KMS-11 (cell line): ENCODE results near the gene CSMD2.

Experiments
- H2AFZ ChIP-seq: fragments of 200-600 bp; sonication (generic); 2 replicates; pipeline ENCODE4 v1.6.1; 2016; ENCODE audit warnings: antibody characterized with exemption, mixed run types, low read depth
- H3K27ac ChIP-seq: fragments of 200-600 bp; sonication (generic); 2 replicates; pipeline ENCODE4 v1.6.1; 2016; ENCODE audit warnings: mild to moderate bottlenecking, mixed run types
- H3K27me3 ChIP-seq: fragments of 200-600 bp; sonication (generic); 2 replicates; pipeline ENCODE4 v1.6.1; 2017; ENCODE audit warnings: mild to moderate bottlenecking, low read depth, mixed run types, moderate library complexity; ENCODE audit not compliant: insufficient read depth
- H3K36me3 ChIP-seq: fragments of 200-600 bp; sonication (generic); 2 replicates; pipeline ENCODE4 v1.6.1; 2017; ENCODE audit warnings: mild to moderate bottlenecking, mixed run types; ENCODE audit not compliant: insufficient read depth
- H3K4me1 ChIP-seq: fragments of 200-600 bp; sonication (generic); 2 replicates; pipeline ENCODE4 v1.6.1; 2016; ENCODE audit warnings: mild to moderate bottlenecking, low read depth, mixed run types; ENCODE audit not compliant: poor library complexity, severe bottlenecking
- H3K4me2 ChIP-seq: fragments of 200-600 bp; sonication (generic); 2 replicates; pipeline ENCODE4 v1.7.0; 2016; ENCODE audit warnings: mild to moderate bottlenecking, mixed run types
- H3K4me3 ChIP-seq: fragments of 200-600 bp; sonication (generic); IDR thresholded peaks from 2 replicates; pipeline ENCODE4 v1.6.1; 2017; ENCODE audit warnings: low read depth, low read length, mixed read lengths; ENCODE audit not compliant: insufficient read depth
- H3K79me2 ChIP-seq: fragments of 200-600 bp; sonication (generic); 2 replicates; pipeline ENCODE4 v1.6.1; 2016; ENCODE audit warnings: low read depth, mixed run types; ENCODE audit not compliant: insufficient read depth
- H3K9ac ChIP-seq: fragments of 200-600 bp; sonication (generic); 2 replicates; pipeline ENCODE4 v1.6.1; 2016; ENCODE audit warnings: mild to moderate bottlenecking, mixed run types
- H4K20me1 ChIP-seq: fragments of 200-600 bp; sonication (generic); 2 replicates; pipeline ENCODE4 v1.6.1; 2016; ENCODE audit warnings: mild to moderate bottlenecking, mixed run types; ENCODE audit not compliant: insufficient read depth
- TF ChIP-seq, protein P1 (sequence below): fragments of 200-600 bp; sonication (generic); conservative IDR thresholded peaks from 2 replicates; pipeline ENCODE4 v1.6.1; 2017; ENCODE audit warnings: low read depth, mild to moderate bottlenecking, antibody characterized with exemption, low read length, moderate library complexity, mixed read lengths

The CSMD2 gene

DNA sequence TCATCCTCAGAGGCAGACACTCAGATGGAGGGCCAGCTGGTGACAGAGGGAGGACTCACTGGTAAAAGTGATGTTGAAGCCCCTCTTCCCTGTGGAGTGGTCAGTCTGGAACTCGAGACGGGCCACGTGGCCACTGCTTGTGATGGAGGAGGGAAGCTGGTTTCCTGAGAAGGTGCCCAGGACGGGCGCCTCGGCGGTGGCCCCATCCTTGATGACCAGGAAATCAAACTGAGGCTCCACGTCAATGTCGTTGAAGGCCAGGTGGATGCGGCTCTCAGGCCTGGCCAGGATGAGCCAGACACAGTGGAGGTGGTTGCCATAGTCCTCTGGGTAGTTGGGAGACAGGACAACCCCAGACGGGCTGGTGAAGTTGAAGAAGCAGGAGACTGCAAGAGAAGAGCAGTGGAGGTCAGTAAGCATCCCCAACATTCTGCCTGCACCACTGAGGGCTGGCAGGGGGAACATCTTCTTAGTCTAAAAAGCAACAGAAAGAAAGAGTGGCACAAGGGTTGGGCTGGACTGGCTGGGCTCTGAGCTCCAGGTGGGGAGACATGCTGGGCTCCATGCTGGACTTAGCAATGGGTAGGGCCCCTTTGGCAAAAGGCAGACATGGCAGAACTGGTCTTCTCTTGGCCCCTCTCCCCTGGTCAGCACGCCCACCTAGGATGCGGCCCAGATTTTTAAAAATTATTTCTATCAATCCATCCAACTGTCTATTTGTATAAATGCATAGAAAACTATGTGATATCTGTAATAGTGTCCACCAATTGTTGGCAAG, 421.6 kb downstream of the CSMD2 start:
- Histone ChIP-seq H2AFZ (no peak overlapping the region), H3K79me2 (no peaks in the 10 kb centered on the region), H3K9ac (no peak overlapping the region), H3K4me1 (no peaks in the 10 kb centered on the region), H3K27me3 (no peaks in the 10 kb centered on the region), H3K27ac (no peak overlapping the region), H4K20me1 (no peaks in the 10 kb centered on the region), H3K36me3 (no peaks in the 10 kb centered on the region), H3K4me2 (no peak overlapping the region), H3K4me3 (no peak overlapping the region)
- TF ChIP-seq, protein P1, sequence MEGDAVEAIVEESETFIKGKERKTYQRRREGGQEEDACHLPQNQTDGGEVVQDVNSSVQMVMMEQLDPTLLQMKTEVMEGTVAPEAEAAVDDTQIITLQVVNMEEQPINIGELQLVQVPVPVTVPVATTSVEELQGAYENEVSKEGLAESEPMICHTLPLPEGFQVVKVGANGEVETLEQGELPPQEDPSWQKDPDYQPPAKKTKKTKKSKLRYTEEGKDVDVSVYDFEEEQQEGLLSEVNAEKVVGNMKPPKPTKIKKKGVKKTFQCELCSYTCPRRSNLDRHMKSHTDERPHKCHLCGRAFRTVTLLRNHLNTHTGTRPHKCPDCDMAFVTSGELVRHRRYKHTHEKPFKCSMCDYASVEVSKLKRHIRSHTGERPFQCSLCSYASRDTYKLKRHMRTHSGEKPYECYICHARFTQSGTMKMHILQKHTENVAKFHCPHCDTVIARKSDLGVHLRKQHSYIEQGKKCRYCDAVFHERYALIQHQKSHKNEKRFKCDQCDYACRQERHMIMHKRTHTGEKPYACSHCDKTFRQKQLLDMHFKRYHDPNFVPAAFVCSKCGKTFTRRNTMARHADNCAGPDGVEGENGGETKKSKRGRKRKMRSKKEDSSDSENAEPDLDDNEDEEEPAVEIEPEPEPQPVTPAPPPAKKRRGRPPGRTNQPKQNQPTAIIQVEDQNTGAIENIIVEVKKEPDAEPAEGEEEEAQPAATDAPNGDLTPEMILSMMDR, result no peak

GRCh38 chr1:33742663-33743062, 422.4 kb downstream of the CSMD2 start:
- no peak overlapping the region for H3K4me2 ChIP-seq
- H3K27me3 ChIP-seq, result no peaks in the 10 kb centered on the region
- H3K9ac ChIP-seq, result no peak overlapping the region
- H3K4me3 ChIP-seq, result no peak overlapping the region
- H3K79me2 ChIP-seq, result no peaks in the 10 kb centered on the region
- H3K4me1 ChIP-seq, result no peaks in the 10 kb centered on the region
- H3K36me3 ChIP-seq, result no peaks in the 10 kb centered on the region
- no peaks in the 10 kb centered on the region for H4K20me1 ChIP-seq
- H3K27ac ChIP-seq, result no peak overlapping the region
- H2AFZ ChIP-seq, result no peak overlapping the region
- TF ChIP-seq, protein P1, result no peak

DNA sequence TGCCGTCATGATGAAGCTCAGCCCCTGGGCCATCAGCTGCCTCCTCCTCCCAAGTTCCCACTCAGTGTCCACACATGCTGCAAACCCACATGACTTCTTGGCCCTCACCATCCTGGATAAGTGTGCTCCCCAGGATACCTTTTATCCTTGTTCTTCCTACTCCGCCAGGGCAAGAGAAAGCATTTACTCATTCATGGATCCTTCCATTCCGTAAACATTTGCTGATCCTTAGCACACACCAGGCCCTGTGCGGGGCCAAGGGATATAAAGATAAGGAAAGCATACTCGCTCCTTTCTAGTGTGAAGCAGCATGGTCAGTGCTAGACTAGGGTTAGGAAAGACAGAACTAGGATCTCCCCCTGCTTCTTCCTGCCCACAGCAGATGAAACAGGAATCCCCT, 423.3 kb downstream of the CSMD2 start:
- H3K27ac ChIP-seq, result no peak overlapping the region
- H2AFZ ChIP-seq, result no peak overlapping the region
- H3K79me2 ChIP-seq, result no peaks in the 10 kb centered on the region
- H3K9ac ChIP-seq, result no peak overlapping the region
- TF ChIP-seq, protein P1, result no peak
- H3K36me3 ChIP-seq, result no peaks in the 10 kb centered on the region
- no peaks in the 10 kb centered on the region for H3K27me3 ChIP-seq
- H3K4me1 ChIP-seq, result no peaks in the 10 kb centered on the region
- H4K20me1 ChIP-seq, result no peaks in the 10 kb centered on the region
- H3K4me3 ChIP-seq, result no peak overlapping the region
- H3K4me2 ChIP-seq, result no peak overlapping the region

DNA sequence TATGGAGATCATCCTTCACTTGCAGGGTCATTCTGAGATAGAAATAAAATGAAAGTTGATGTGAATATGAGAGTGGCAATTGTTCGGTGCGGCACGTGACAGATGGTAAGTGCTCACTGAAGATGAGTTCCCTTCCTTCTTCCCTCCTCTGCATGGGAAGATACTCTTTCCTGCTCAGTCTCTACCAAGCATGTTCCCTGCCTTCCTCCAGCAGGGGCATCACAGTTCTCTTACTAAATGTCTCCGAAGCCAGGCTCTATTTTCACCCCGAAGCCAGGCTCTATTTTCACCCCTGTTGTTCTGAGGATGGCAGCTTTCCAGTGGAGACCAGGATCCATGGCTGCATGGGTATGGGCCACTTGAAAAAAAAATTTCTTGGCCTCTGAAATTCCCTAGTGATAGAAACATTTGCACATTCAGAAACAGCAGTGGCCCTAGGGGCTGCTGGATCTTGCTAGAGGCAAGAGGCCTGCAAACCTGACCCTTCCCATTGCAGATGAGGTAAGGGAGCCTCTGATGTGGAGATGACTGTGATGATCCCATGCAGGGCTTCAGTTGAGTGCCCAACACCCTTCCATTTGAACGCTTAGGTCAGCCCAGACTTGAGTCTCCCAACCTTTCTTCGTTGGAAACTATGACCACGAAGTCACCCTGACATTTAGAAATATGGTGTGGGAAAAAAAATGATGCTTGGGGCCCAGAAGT, 424.8 kb downstream of the CSMD2 start:
- Histone ChIP-seq H3K27me3 (peaks cover under 1% of the 10 kb centered on the region; the same call in 1 of the 2 replicates), H3K9ac (no peak overlapping the region), H3K4me2 (no peak overlapping the region), H2AFZ (no peak overlapping the region), H4K20me1 (no peaks in the 10 kb centered on the region), H3K79me2 (no peaks in the 10 kb centered on the region), H3K27ac (no peak overlapping the region), H3K36me3 (no peaks in the 10 kb centered on the region), H3K4me3 (no peak overlapping the region), H3K4me1 (no peaks in the 10 kb centered on the region)
- TF ChIP-seq, protein P1, result no peak
